G401 (cell line): ENCODE measurements around the gene TRIM36. TPM values are rescaled to one million over a fixed set of nuclear protein-coding genes. Genes with fewer than 3 reads are reported as not detected.

Experiments
- DNase-seq: peaks from one replicate; pipeline ENCODE4 v3.0.0-alpha.2; 2015; ENCODE audit warnings: low spot score
- in situ Hi-C: cut with HindIII; loops from 2 replicates; pipeline ENCODE4 v1.10.0; 2016; ENCODE audit warnings: low sequenced_read_pairs, mixed read lengths
- total RNA-seq: library from RNA; depleted of rRNA; stranded (reverse); fragments of >200 nt; shearing (Covaris generic); gene quantifications from 2 replicates; pipeline ENCODE4 v1.2.3, GENCODE V29; 2014; rRNA removed

TRIM36 gene
- total RNA-seq, result not detected in 2 replicates

DNA sequence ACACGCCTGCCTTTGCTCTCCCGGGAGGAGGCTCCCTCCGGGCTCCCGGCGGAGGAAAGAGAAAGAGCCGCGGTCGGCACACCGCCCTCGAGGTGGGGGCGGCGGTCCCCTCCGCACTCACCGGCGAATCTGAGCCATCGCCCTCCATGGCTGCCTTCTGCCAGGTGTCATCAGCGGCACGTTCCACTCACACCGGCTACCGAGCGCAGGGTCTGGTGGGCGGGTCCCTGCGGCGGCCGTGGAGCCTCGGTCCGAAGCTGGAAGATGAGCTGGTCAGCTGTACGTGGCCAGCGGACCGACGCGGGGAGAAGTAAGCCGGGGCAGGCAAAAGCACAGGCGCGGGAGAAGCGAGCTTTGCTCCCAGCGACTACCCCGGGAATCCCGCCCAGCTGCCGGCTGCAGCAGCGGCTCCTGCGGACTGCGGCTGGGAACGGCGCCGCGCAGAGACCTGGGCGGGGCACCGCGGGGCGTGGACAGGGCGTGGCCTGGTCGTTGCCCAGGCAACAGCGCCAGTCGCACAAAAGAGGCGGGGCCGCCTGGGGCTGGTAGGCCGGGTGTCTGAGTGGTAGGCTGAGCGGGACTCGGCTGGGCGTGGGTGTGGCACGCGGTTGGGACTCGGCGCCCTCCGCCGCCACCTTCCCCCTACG, at the start of gene TRIM36:
Gene TRIM36, minus strand, starts transcription at position 422 of the 647 bp plus-strand sequence. Its CDS starts 274 bp downstream, at position 148.
- in situ Hi-C loops, result no loop called here
- DNase-seq, result peak; percentile 50

- no peak for DNase-seq
- in situ Hi-C loops, result no loop called here
Observed at GRCh38 chr5:115214541-115214940, 44.8 kb upstream of the TRIM36 start.

DNA sequence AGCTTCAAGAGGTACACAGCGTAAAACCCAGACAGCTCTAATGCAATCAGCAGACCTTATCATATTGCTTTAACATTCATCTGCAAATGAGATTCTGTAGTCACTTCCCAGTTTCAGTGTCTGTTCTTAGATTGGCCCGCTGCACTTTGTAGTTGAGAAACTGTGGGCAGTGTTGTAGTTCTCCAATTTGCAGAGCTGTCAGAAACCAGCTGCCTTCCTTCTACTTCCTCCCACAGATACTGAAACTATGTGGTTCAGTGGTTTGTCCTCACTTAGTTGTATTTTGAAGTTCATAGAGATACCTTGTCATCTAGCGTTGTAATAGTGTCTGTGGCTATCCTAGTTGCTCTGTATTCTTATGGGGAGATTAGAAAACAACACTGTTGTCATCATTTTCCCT, 39.6 kb upstream of the TRIM36 start:
- DNase-seq, result no peak
- in situ Hi-C loops, result no loop called here

DNA sequence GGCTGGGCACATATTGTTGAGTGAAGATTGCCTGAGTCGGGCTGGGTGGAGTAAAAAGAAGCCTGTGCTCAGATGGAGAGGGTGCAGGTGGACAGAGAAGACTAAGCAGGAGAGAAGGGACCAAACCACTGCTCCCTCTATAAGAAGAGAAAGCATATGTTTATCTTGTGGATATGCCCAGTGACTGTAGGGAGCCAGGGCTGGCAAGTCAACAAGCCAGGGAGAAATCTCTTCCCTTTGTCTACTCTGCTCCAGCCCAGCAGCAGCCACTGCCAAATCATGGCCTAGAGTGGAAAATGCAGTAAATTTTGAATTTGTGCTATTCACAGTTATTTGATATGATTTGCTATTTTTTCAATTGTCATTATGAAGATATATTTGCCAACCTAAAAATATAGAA, 33.2 kb upstream of the TRIM36 start:
- DNase-seq, result no peak
- in situ Hi-C loops, result no loop called here

DNA sequence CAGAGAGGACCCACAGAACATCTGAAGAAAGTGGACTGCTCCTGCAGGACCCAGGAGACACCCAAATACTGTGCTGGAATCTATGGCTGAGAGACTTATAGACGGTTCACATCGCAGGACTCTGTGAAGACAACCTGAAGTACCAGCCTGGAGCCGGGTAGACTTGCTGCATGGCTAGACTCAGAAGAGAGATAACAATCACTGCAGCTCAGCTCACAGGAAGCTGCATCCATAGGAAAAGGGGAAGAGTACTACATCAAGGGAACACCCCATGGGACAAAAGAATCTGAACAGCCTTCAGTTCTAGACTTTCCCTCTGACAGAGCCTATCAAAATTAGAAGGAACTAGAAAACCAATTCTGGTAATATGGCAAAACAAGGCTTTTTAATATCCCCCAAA, 26.5 kb upstream of the TRIM36 start:
- in situ Hi-C loops, result no loop called here
- DNase-seq, result no peak

DNA sequence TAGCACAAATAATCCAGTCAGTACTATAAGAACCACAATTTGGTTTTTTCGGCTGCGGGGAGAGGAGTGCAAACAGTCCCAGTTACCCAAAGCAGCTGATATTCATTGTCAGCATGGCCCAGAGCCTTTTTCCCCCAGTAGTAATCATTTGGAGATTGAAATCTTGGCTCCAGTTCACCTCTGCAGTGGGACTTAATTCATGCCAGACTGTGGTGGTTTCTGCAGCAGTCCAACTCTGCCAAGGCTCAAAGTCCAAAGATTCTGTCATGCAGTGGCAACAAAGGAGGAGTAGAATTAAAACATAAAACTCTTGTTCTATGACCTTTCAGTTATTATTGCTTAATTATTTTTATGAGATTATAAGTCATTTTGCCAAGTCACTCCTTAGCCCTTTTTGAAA, 25.0 kb upstream of the TRIM36 start:
- in situ Hi-C loops, result no loop called here
- no peak for DNase-seq

- DNase-seq, result no peak
- in situ Hi-C loops, result no loop called here
Observed at GRCh38 chr5:115193295-115193694, 23.6 kb upstream of the TRIM36 start.

- in situ Hi-C loops, result no loop called here
- no peak for DNase-seq
Observed at GRCh38 chr5:115192098-115192497, 22.4 kb upstream of the TRIM36 start.

GRCh38 chr5:115191474-115192031, 21.8 kb upstream of the TRIM36 start:
- in situ Hi-C loops, result no loop called here
- DNase-seq, result no peak

- in situ Hi-C loops, result no loop called here
- DNase-seq, result no peak
Observed at GRCh38 chr5:115190388-115190787, 20.7 kb upstream of the TRIM36 start.

DNA sequence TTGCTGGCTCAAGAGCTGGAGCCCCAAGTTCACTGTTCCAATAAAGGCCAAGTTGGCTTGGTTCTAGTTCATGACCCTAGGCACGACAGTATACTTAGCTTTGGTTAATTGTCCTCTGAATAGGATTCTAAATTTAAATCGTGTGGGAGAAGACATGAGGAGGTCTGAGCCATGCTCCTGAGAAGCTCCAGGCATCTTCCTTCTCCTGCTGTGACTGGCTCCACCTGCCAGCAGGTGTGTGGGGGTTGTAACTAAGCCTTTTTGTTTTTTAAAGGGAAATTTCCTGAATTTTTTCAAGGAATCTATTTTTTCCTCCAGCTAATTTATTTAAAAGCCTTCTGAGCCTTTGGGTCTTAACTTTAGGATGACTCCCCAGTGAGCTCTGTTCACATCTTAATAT, 20.2 kb upstream of the TRIM36 start:
- no peak for DNase-seq

GRCh38 chr5:115186794-115187193, 17.1 kb upstream of the TRIM36 start:
- DNase-seq, result no peak
- in situ Hi-C loops, result no loop called here

More for the DNA sequence above, 20.2 kb upstream of the TRIM36 start:
- in situ Hi-C loops, result no loop called here

DNA sequence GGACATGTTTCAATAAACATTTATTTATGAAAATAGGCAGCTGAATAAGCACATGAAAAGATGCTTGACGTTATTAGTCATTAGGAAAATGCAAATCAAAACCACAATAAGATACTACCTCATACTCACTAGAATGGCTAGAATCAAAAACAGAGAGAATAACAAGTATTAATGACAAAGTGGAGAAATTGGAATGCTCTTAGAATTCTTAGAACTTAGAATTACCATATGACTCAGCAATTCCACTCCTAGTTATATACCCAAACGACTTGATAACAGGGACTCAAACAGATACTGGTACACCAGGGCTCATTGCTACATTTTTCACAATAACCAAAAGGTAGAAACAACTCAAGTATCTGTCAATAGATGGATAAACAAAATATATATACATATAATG, 15.1 kb upstream of the TRIM36 start:
- no peak for DNase-seq
- in situ Hi-C loops, result no loop called here

- in situ Hi-C loops, result no loop called here
Observed at GRCh38 chr5:115181757-115182156, 12.0 kb upstream of the TRIM36 start.

DNA sequence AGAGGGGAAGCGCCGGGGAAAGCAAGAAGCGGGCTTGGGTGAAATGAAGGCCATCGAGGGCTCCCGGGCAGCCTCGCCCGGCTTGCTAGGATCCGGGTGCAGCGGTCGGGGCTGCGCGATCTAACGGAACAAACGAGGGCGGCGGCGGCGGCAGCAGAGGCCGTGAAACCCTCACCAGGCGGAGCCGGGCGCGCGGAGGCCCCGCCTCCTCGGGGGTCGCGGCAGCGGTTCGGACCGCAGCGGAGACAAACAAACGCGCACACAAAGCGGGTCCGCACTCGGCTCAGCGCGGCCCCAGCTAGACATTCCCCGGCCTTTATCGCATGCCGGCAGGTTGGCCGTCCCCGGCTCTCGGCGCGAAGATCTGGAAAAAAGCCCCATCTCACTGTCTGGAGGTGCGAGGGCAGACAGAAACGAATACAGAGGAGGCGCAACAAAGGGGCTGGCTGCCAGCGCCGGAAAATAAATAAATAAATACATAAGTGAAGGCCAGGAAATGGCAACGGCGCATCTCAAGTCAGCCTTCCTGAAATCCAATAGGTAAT, 10.5 kb upstream of the TRIM36 start:
- in situ Hi-C loops, result no loop called here
- no peak for DNase-seq

More at GRCh38 chr5:115181757-115182156, 12.0 kb upstream of the TRIM36 start:
- DNase-seq, result no peak

GRCh38 chr5:115179394-115180164, 9.9 kb upstream of the TRIM36 start:
- no peak for DNase-seq
- in situ Hi-C loops, result no loop called here

DNA sequence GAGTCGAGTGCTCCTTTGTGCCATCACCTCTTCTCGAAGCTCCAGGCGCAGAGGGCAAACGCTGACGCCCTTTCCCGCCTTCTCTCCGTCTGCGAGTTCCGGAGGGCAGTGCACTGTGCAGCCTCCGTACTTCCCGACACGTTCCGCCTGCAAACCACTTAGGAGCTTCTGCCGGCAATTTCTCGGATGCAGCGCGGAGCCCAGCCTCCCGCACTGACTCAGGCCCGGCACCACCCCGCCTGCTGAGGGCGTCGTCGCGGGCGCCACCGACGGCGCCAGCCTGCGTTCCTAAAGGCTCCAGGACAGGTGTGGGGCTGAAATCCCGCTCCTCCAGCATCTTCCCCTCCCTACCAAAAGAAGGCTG, 9.3 kb upstream of the TRIM36 start:
- DNase-seq, result no peak
- in situ Hi-C loops, result no loop called here

DNA sequence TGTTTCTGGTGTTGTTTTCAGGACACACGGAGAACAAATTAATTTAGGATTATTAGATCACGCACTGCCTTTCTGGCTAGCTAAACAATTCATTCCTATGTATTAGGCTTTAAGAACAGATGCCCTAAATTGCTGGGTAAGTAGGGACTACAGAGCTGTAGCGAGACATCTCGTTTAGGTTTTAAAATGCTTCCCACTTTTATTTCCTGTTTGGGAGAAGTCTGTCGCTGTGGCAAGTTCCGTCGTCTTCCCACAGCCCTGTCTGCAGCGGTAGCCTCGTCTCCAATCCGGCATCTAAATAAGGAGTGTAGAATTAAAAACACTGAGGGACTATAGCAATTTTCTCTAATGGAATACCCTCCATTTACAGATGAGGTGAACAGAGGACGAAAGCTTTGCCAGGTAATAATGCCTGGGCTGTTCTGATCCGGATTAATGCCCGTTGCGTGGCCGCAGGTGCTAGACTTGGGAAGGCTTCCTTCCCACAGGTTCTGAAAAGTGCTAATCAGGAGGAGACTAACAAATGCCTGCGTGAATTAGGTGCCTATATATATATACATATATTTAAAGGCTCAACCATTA, 1.3 kb upstream of the TRIM36 start:
- no peak for DNase-seq
- in situ Hi-C loops, result no loop called here

- in situ Hi-C loops, result no loop called here
- no peak for DNase-seq
Observed at GRCh38 chr5:115170134-115170928, 623 bp upstream of the TRIM36 start.
